Measurements from ENCODE around the gene TMC6.

TMC6 gene

GRCh38 chr17:78081551-78081950 lies 47.0 kb downstream of the TMC6 start:
- no peak overlapping the region for H3K9ac ChIP-seq (ENCODE audit: low read depth, low read length)

GRCh38 chr17:78079253-78079652 lies 49.3 kb downstream of the TMC6 start:
- Histone ChIP-seq H3K9ac (ENCODE audit: low read depth, low read length) (no peak overlapping the region), H3K36me3 (ENCODE audit: insufficient read depth, low read length) (peaks cover 84% of the 10 kb centered on the region)
- TF ChIP-seq CTCF (IDR thresholded peaks at IDR 0.05; ENCODE audit: borderline replicate concordance, extremely low read depth, low read length, poor library complexity, severe bottlenecking) (no peak), EZH2 (IDR thresholded peaks at IDR 0.05; ENCODE audit: borderline replicate concordance, low read depth, low read length, severe bottlenecking) (no peak)

More at GRCh38 chr17:78081551-78081950, 47.0 kb downstream of the TMC6 start:
- H2AFZ ChIP-seq (ENCODE audit: low read depth, low read length) = no peak overlapping the region
- no peaks in the 10 kb centered on the region for H3K27me3 ChIP-seq (ENCODE audit: insufficient read depth, low read length, poor library complexity)
- no peak overlapping the region for H3K27ac ChIP-seq (ENCODE audit: low read length)
- TF ChIP-seq CTCF (IDR thresholded peaks at IDR 0.05; ENCODE audit: borderline replicate concordance, extremely low read depth, low read length, poor library complexity, severe bottlenecking) (no peak), EZH2 (IDR thresholded peaks at IDR 0.05; ENCODE audit: borderline replicate concordance, low read depth, low read length, severe bottlenecking) (no peak)
- peaks cover 86% of the 10 kb centered on the region for H3K36me3 ChIP-seq (ENCODE audit: insufficient read depth, low read length)
- no peaks in the 10 kb centered on the region for H3K9me3 ChIP-seq (ENCODE audit: insufficient read depth, low read length, severe bottlenecking)
- H3K4me3 ChIP-seq (ENCODE audit: low read depth in 1 of 2, low read length in 2 of 2) = no peak overlapping the region
- H3K79me2 ChIP-seq (ENCODE audit: insufficient read depth, low read length) = no peaks in the 10 kb centered on the region
- H3K4me2 ChIP-seq (ENCODE audit: insufficient read depth, low read length) = no peak overlapping the region
- no peak for DNase-seq
- H4K20me1 ChIP-seq (ENCODE audit: insufficient read depth, low read length) = no peaks in the 10 kb centered on the region
- no peak for ATAC-seq (ENCODE audit: insufficient read depth, low read depth)
- no peaks in the 10 kb centered on the region for H3K4me1 ChIP-seq (ENCODE audit: insufficient read depth, low read length)

GRCh38 chr17:78075545-78075944 lies 53.0 kb downstream of the TMC6 start:
- no peaks in the 10 kb centered on the region for H3K27me3 ChIP-seq (ENCODE audit: insufficient read depth, low read length, poor library complexity)
- H2AFZ ChIP-seq (ENCODE audit: low read depth, low read length) = no peak overlapping the region
- H3K79me2 ChIP-seq (ENCODE audit: insufficient read depth, low read length) = no peaks in the 10 kb centered on the region
- no peaks in the 10 kb centered on the region for H4K20me1 ChIP-seq (ENCODE audit: insufficient read depth, low read length)
- no peaks in the 10 kb centered on the region for H3K9me3 ChIP-seq (ENCODE audit: insufficient read depth, low read length, severe bottlenecking)
- peaks cover 89% of the 10 kb centered on the region for H3K36me3 ChIP-seq (ENCODE audit: insufficient read depth, low read length)
- H3K4me2 ChIP-seq (ENCODE audit: insufficient read depth, low read length) = no peak overlapping the region
- DNase-seq (no peak), ATAC-seq (ENCODE audit: insufficient read depth, low read depth) (no peak)
- no peak overlapping the region for H3K27ac ChIP-seq (ENCODE audit: low read length)
- H3K4me3 ChIP-seq (ENCODE audit: low read depth in 1 of 2, low read length in 2 of 2) = no peak overlapping the region
- TF ChIP-seq CTCF (IDR thresholded peaks at IDR 0.05; ENCODE audit: borderline replicate concordance, extremely low read depth, low read length, poor library complexity, severe bottlenecking) (no peak), EZH2 (IDR thresholded peaks at IDR 0.05; ENCODE audit: borderline replicate concordance, low read depth, low read length, severe bottlenecking) (no peak)
- no peak overlapping the region for H3K9ac ChIP-seq (ENCODE audit: low read depth, low read length)
- no peaks in the 10 kb centered on the region for H3K4me1 ChIP-seq (ENCODE audit: insufficient read depth, low read length)

More at GRCh38 chr17:78079253-78079652, 49.3 kb downstream of the TMC6 start:
- no peak for ATAC-seq (ENCODE audit: insufficient read depth, low read depth)
- H3K4me1 ChIP-seq (ENCODE audit: insufficient read depth, low read length) = no peaks in the 10 kb centered on the region
- H3K9me3 ChIP-seq (ENCODE audit: insufficient read depth, low read length, severe bottlenecking) = no peaks in the 10 kb centered on the region
- no peak for DNase-seq
- no peaks in the 10 kb centered on the region for H3K79me2 ChIP-seq (ENCODE audit: insufficient read depth, low read length)
- H3K27me3 ChIP-seq (ENCODE audit: insufficient read depth, low read length, poor library complexity) = no peaks in the 10 kb centered on the region
- no peak overlapping the region for H3K4me2 ChIP-seq (ENCODE audit: insufficient read depth, low read length)
- H3K4me3 ChIP-seq (ENCODE audit: low read depth in 1 of 2, low read length in 2 of 2) = no peak overlapping the region
- no peaks in the 10 kb centered on the region for H4K20me1 ChIP-seq (ENCODE audit: insufficient read depth, low read length)
- no peak overlapping the region for H2AFZ ChIP-seq (ENCODE audit: low read depth, low read length)
- no peak overlapping the region for H3K27ac ChIP-seq (ENCODE audit: low read length)

GRCh38 chr17:78075011-78075410 lies 53.5 kb downstream of the TMC6 start:
- Histone ChIP-seq H3K79me2 (ENCODE audit: insufficient read depth, low read length) (no peaks in the 10 kb centered on the region), H3K27me3 (ENCODE audit: insufficient read depth, low read length, poor library complexity) (no peaks in the 10 kb centered on the region), H3K4me3 (ENCODE audit: low read depth in 1 of 2, low read length in 2 of 2) (no peak overlapping the region), H3K4me1 (ENCODE audit: insufficient read depth, low read length) (no peaks in the 10 kb centered on the region), H3K36me3 (ENCODE audit: insufficient read depth, low read length) (peaks cover 95% of the 10 kb centered on the region), H3K9me3 (ENCODE audit: insufficient read depth, low read length, severe bottlenecking) (no peaks in the 10 kb centered on the region), H3K4me2 (ENCODE audit: insufficient read depth, low read length) (no peak overlapping the region), H3K9ac (ENCODE audit: low read depth, low read length) (no peak overlapping the region), H2AFZ (ENCODE audit: low read depth, low read length) (no peak overlapping the region), H3K27ac (ENCODE audit: low read length) (no peak overlapping the region), H4K20me1 (ENCODE audit: insufficient read depth, low read length) (no peaks in the 10 kb centered on the region)
- DNase-seq = no peak
- ATAC-seq (ENCODE audit: insufficient read depth, low read depth) = no peak
- TF ChIP-seq CTCF (IDR thresholded peaks at IDR 0.05; ENCODE audit: borderline replicate concordance, extremely low read depth, low read length, poor library complexity, severe bottlenecking) (no peak), EZH2 (IDR thresholded peaks at IDR 0.05; ENCODE audit: borderline replicate concordance, low read depth, low read length, severe bottlenecking) (no peak)

Data from DND-41 (cell line).